A549 (cell line): ENCODE measurements around the gene NCS1. TPM values are rescaled to one million over a fixed set of nuclear protein-coding genes. Genes with fewer than 3 reads are reported as not detected.
A peak's percentile ranks its signal among the peaks of the same experiment; 100 is the strongest.

Experiments
- ATAC-seq, 2 experiments: fragments of 200-7000 bp in 1 of 2; fragments of >200 bp in 1 of 2; cut with Nextera tagmentation in 1 of 2; cut with Tn5 transposase in 1 of 2; 3 replicates each; pipeline versions ENCODE4 v1.8.0 to v1.9.1; 2018 to 2020; ENCODE audit warnings: mild to moderate bottlenecking in 1 of 2, moderate library complexity in 1 of 2
- CTCF ChIA-PET: fragments of 300-600 bp; sonication (Branson Sonifier 250); formaldehyde crosslinking; extraction: SDS; loops from one replicate; lab custom pipeline; 2021; ENCODE audit warnings: antibody characterized with exemption, inconsistent platforms; lab: Yijun Ruan, JAX
- POLR2A ChIA-PET: fragments of 350-600 bp; formaldehyde crosslinking; extraction: SDS; loops from one replicate; lab custom pipeline; 2021; ENCODE audit warnings: antibody characterized with exemption, inconsistent platforms; lab: Yijun Ruan, JAX
- DNase-seq, 2 experiments: peaks; one replicate each; pipeline versions ENCODE4 v3.0.0 to v3.0.0-alpha.2; 2011 to 2016; ENCODE audit warnings: low read depth in 1 of 2, low spot score in 1 of 2
- FAIRE-seq: peaks from 2 replicates; lab custom pipeline; 2011; peaks lifted over from hg19 to GRCh38; lab: Jason Lieb, UNC
- H3K27ac ChIP-seq, 2 experiments: fragments of >200 bp; sonication (Bioruptor Twin); formaldehyde crosslinking; 3 replicates each; pipeline ENCODE4 v1.5.1; 2016 to 2017
- H3K4me1 ChIP-seq: fragments of >200 bp; sonication (Bioruptor Twin); formaldehyde crosslinking; 3 replicates; pipeline ENCODE4 v1.6.1; 2016
- H3K4me2 ChIP-seq: fragments of >200 bp; sonication (Bioruptor Twin); formaldehyde crosslinking; 3 replicates; pipeline ENCODE4 v1.6.1; 2016
- H3K4me3 ChIP-seq: fragments of >200 bp; sonication (Bioruptor Twin); formaldehyde crosslinking; 3 replicates; pipeline ENCODE4 v1.5.1; 2016
- H3K9me3 ChIP-seq: fragments of >200 bp; sonication (Bioruptor Twin); formaldehyde crosslinking; 3 replicates; pipeline ENCODE4 v1.6.1; 2016
- BHLHE40 ChIP-seq: IDR thresholded peaks from 2 replicates; pipeline ENCODE4 v1.6.1; 2012; ENCODE audit warnings: low read depth, low read length, inconsistent platforms
- CBX2 ChIP-seq: fragments of 200-600 bp; sonication (generic); IDR thresholded peaks from 2 replicates; pipeline ENCODE4 v1.6.1; 2016; ENCODE audit warnings: low read depth, mild to moderate bottlenecking, borderline replicate concordance
- CHD2 ChIP-seq: fragments of 150-350 bp; IDR thresholded peaks from 2 replicates; pipeline ENCODE4 v1.6.1; 2014; ENCODE audit warnings: low read length; ENCODE audit not compliant: partially characterized antibody
- CHD4 ChIP-seq: fragments of 200-600 bp; sonication (generic); IDR thresholded peaks from 2 replicates; pipeline ENCODE4 v1.6.1; 2016; ENCODE audit warnings: antibody characterized with exemption, mild to moderate bottlenecking, borderline replicate concordance
- EHF ChIP-seq: fragments of 250-450 bp; sonication (Bioruptor Pico); IDR thresholded peaks from 2 replicates; pipeline ENCODE4 v1.5.0; 2020; ENCODE audit warnings: mild to moderate bottlenecking
- EP300 ChIP-seq, 2 experiments: fragments of >200 bp; sonication (Bioruptor Twin); formaldehyde crosslinking; IDR thresholded peaks; 2 replicates in 1 of 2; 3 replicates in 1 of 2; pipeline ENCODE4 v1.6.1; 2016 to 2017
- ESRRA ChIP-seq: fragments of 150-350 bp; IDR thresholded peaks from 2 replicates; pipeline ENCODE4 v1.6.1; 2014; ENCODE audit warnings: mild to moderate bottlenecking, low read length, borderline replicate concordance
- FOSL2 ChIP-seq, 2 experiments: fragments of 450-650 bp in 1 of 2; fragments of >200 bp in 1 of 2; sonication (Bioruptor Twin) in 1 of 2; formaldehyde crosslinking; IDR thresholded peaks; 2 replicates each; pipeline versions ENCODE4 v1.5.0 to v1.6.1; 2016 to 2020; ENCODE audit warnings: mild to moderate bottlenecking in 1 of 2, moderate library complexity in 1 of 2
- FOXS1 ChIP-seq: fragments of 250-450 bp; sonication (Bioruptor Pico); IDR thresholded peaks from 2 replicates; pipeline ENCODE4 v1.5.0; 2020; ENCODE audit warnings: mild to moderate bottlenecking, moderate library complexity
- HOXA7 ChIP-seq: fragments of 250-450 bp; sonication (Bioruptor Pico); IDR thresholded peaks from 2 replicates; pipeline ENCODE4 v1.5.0; 2020; ENCODE audit warnings: mild to moderate bottlenecking, moderate library complexity
- HOXB5 ChIP-seq: fragments of 250-450 bp; sonication (Bioruptor Pico); IDR thresholded peaks from 2 replicates; pipeline ENCODE4 v1.5.0; 2020; ENCODE audit warnings: mild to moderate bottlenecking, moderate library complexity
- KDM1A ChIP-seq: fragments of 200-600 bp; sonication (generic); IDR thresholded peaks from 2 replicates; pipeline ENCODE4 v1.6.1; 2016; ENCODE audit warnings: low read depth, mild to moderate bottlenecking
- MAFK ChIP-seq: fragments of 450-650 bp; IDR thresholded peaks from 2 replicates; pipeline ENCODE4 v1.6.1; 2014; ENCODE audit not compliant: partially characterized antibody
- NPAS2 ChIP-seq: fragments of 250-450 bp; sonication (Bioruptor Pico); IDR thresholded peaks from 2 replicates; pipeline ENCODE4 v1.8.0; 2022; ENCODE audit warnings: mild to moderate bottlenecking, moderate library complexity, borderline replicate concordance
- RAD21 ChIP-seq, 2 experiments: fragments of >200 bp in 1 of 2; sonication (Bioruptor Twin) in 1 of 2; formaldehyde crosslinking in 1 of 2; IDR thresholded peaks in 1 of 2; conservative IDR thresholded peaks in 1 of 2; 2 replicates in 1 of 2; 3 replicates in 1 of 2; pipeline ENCODE4 v1.6.1; 2012 to 2018; ENCODE audit warnings: inconsistent platforms in 1 of 2
- RFX5 ChIP-seq: fragments of 450-650 bp; IDR thresholded peaks from 2 replicates; pipeline ENCODE4 v1.7.1; 2014; ENCODE audit warnings: antibody characterized with exemption, mild to moderate bottlenecking, moderate library complexity
- TP53 ChIP-seq: fragments of 250-450 bp; sonication (Bioruptor Pico); IDR thresholded peaks from 2 replicates; pipeline ENCODE4 v1.5.0; 2021; ENCODE audit warnings: mild to moderate bottlenecking, moderate library complexity
- ZNF302 ChIP-seq: fragments of 250-450 bp; sonication (Bioruptor Pico); IDR thresholded peaks from 2 replicates; pipeline ENCODE4 v1.9.0; 2021; ENCODE audit warnings: inconsistent platforms, mild to moderate bottlenecking, moderate library complexity
- WGBS: methylation state at CpG from one replicate; pipeline ENCODE4 v1.1.6; 2017; ENCODE audit errors: missing lambda C conversion rate; 5-methylcytosine and 5-hydroxymethylcytosine counted together
- polyA plus RNA-seq, 4 experiments: library from polyadenylated mRNA; depleted of rRNA in 3 of 4; stranded (reverse); fragments of >200 nt; fragmentation: RNase III in 1 of 4; extraction: RNeasy Plus Mini Kit Qiagen cat#74134 plus additional on column Dnase treatment in 1 of 4; gene quantifications; 2 replicates in 3 of 4; 3 replicates in 1 of 4; pipeline ENCODE4 v1.2.3, GENCODE V29; 2011 to 2017
- TF ChIP-seq, protein P1 (sequence below): fragments of 200-600 bp; sonication (generic); IDR thresholded peaks from 2 replicates; pipeline ENCODE4 v1.6.1; 2016; ENCODE audit warnings: antibody characterized with exemption, mild to moderate bottlenecking, moderate library complexity
- TF ChIP-seq, protein P2 (sequence below): IDR thresholded peaks from 2 replicates; pipeline ENCODE4 v1.6.1; 2012; ENCODE audit warnings: low read depth, borderline replicate concordance
- TF ChIP-seq, protein P3 (sequence below): fragments of >200 bp; sonication (Bioruptor Twin); formaldehyde crosslinking; IDR thresholded peaks from 3 replicates; pipeline ENCODE4 v1.6.1; 2016
- TF ChIP-seq, protein P4 (sequence below): fragments of >200 bp; sonication (Bioruptor Twin); formaldehyde crosslinking; IDR thresholded peaks from 3 replicates; pipeline ENCODE4 v1.5.1; 2016

The NCS1 gene
- polyA plus RNA-seq, 2 of the 4 experiments (the other 2 are of a cell fraction): 17.9 to 21.9 TPM

DNA sequence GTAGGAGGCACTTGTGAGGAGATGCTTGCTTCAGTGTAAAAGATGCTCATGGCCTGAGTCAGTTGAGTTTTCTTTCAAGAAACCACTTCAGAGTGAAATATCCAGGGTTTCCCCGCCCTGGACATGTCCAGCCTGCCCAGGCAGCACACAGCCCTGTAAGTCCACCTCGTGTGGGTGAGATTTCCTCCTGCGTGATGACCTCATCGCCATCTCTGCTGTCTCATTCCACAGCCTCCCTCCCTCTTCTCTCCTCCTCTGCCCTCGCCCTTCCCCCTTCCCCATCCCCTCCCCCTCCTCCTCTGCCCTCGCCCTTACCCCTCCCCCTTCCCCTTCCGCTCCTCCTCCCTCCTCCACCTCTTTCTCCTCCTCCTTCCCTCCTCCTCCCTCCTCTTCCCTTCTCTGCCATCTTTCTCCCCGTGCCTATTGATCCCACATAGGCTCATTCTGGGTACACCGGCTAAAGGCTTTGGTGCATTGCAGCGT is 34.0 kb upstream of the NCS1 start:
- no peak overlapping the region for H3K4me3 ChIP-seq
- FAIRE-seq: no peak
- POLR2A ChIA-PET: interaction anchor here (0.6 kb wide), 1 partner anchor 963 kb away, joined by 3 read pairs; no protein-coding TSS in a partner anchor
- no peaks in the 10 kb centered on the region for H3K9me3 ChIP-seq
- CTCF ChIA-PET: interaction anchor here (1.1 kb wide), 1 partner anchor 18 kb away, joined by 3 read pairs; no protein-coding TSS in a partner anchor
- peak in 1 of 2 experiments; percentile 37; a peak in 3 of 6 replicates for ATAC-seq
- peaks cover 14% of the 10 kb centered on the region for H3K4me1 ChIP-seq
- peak in 1 of 2 experiments; percentile 51 for DNase-seq
- TF ChIP-seq FOXS1 (CRISPR knock-in tag): no peak
- TF ChIP-seq CBX2: no peak
- peak overlapping the region in 1 of 2 experiments; percentile 61; a peak in 3 of 6 replicates for H3K27ac ChIP-seq
- H3K4me2 ChIP-seq: peak overlapping the region; percentile 10; the same call in 1 of the 3 replicates
- 73% methylated on average over 7 of the region's 10 CpGs for WGBS

DNA sequence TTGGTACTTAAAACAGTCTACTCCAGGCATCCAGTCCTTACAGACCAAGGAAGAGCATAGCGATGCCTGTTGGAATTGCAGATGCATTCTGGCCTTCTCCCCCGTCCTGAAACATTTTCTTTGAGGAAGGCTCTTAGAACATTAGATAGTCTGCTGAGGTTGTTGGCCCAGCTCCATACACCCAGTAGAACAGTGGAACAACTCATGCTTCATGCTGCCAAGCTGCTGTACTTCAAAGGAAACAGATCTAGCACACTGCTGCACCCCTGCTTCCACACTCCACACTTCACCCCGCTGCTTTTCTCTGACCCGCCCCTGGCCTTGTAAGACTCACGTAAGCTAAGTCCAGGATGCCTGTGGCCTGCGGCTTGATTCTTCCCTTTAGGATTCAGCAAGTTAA is 33.4 kb upstream of the NCS1 start:
- TF ChIP-seq, protein P1, sequence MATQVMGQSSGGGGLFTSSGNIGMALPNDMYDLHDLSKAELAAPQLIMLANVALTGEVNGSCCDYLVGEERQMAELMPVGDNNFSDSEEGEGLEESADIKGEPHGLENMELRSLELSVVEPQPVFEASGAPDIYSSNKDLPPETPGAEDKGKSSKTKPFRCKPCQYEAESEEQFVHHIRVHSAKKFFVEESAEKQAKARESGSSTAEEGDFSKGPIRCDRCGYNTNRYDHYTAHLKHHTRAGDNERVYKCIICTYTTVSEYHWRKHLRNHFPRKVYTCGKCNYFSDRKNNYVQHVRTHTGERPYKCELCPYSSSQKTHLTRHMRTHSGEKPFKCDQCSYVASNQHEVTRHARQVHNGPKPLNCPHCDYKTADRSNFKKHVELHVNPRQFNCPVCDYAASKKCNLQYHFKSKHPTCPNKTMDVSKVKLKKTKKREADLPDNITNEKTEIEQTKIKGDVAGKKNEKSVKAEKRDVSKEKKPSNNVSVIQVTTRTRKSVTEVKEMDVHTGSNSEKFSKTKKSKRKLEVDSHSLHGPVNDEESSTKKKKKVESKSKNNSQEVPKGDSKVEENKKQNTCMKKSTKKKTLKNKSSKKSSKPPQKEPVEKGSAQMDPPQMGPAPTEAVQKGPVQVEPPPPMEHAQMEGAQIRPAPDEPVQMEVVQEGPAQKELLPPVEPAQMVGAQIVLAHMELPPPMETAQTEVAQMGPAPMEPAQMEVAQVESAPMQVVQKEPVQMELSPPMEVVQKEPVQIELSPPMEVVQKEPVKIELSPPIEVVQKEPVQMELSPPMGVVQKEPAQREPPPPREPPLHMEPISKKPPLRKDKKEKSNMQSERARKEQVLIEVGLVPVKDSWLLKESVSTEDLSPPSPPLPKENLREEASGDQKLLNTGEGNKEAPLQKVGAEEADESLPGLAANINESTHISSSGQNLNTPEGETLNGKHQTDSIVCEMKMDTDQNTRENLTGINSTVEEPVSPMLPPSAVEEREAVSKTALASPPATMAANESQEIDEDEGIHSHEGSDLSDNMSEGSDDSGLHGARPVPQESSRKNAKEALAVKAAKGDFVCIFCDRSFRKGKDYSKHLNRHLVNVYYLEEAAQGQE: no peak
- TF ChIP-seq EP300 (IDR thresholded peaks at IDR 0.05) (no peak), EHF (no peak), MAFK (no peak), TP53 (CRISPR knock-in tag) (no peak)
- Histone ChIP-seq H3K4me3 (no peak overlapping the region), H3K9me3 (no peaks in the 10 kb centered on the region), H3K4me1 (peaks cover 14% of the 10 kb centered on the region), H3K27ac (peak overlapping the region in 1 of 2 experiments; percentile 61; a peak in 2 of 6 replicates), H3K4me2 (peak overlapping the region; percentile 10; the same call in 1 of the 3 replicates)
- DNase-seq (no peak), ATAC-seq (no peak), FAIRE-seq (no peak)
- 94% methylated on average over 6 of the region's 6 CpGs for WGBS
- POLR2A ChIA-PET: no interaction called here
- CTCF ChIA-PET: no interaction called here

DNA sequence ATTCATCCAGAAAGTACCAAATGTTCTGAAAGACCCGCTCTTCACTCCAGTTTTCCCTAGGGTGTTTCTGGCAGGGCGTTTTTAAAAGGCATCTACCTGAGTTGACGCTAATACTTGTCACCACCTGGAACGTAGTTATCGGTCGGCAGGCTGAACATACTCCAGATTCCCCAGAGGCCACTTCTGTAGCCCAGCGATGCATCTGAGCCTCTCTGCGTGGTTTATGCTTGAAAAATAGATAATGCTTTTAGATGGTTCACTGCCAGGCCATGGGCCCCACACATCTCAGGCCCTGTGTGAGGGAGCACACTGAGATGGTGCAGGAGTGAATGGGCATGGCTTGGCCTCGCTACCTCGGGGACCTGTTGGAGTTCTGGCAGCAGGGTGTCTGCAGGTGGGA is 33.0 kb upstream of the NCS1 start:
- WGBS: 94% methylated on average over 10 of the region's 10 CpGs
- ChIA-PET CTCF (no interaction called here), POLR2A (no interaction called here)
- ATAC-seq: no peak
- no peak overlapping the region for H3K4me3 ChIP-seq
- H3K4me2 ChIP-seq: no peak overlapping the region
- H3K9me3 ChIP-seq: no peaks in the 10 kb centered on the region
- no peak overlapping the region for H3K27ac ChIP-seq
- no peak for FAIRE-seq
- DNase-seq: no peak
- H3K4me1 ChIP-seq: peaks cover 14% of the 10 kb centered on the region
- no peak for TF ChIP-seq ZNF302 (CRISPR knock-in tag)
- TF ChIP-seq BHLHE40: no peak
- TF ChIP-seq, protein P2, sequence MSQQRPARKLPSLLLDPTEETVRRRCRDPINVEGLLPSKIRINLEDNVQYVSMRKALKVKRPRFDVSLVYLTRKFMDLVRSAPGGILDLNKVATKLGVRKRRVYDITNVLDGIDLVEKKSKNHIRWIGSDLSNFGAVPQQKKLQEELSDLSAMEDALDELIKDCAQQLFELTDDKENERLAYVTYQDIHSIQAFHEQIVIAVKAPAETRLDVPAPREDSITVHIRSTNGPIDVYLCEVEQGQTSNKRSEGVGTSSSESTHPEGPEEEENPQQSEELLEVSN: no peak
- TF ChIP-seq, protein P3, sequence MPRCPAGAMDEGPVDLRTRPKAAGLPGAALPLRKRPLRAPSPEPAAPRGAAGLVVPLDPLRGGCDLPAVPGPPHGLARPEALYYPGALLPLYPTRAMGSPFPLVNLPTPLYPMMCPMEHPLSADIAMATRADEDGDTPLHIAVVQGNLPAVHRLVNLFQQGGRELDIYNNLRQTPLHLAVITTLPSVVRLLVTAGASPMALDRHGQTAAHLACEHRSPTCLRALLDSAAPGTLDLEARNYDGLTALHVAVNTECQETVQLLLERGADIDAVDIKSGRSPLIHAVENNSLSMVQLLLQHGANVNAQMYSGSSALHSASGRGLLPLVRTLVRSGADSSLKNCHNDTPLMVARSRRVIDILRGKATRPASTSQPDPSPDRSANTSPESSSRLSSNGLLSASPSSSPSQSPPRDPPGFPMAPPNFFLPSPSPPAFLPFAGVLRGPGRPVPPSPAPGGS: no peak
- TF ChIP-seq RAD21 (conservative IDR thresholded peaks at IDR 0.05 in 1 of 2, IDR thresholded peaks at IDR 0.05 in 1 of 2): no peak
- TF ChIP-seq KDM1A: no peak
- no peak for TF ChIP-seq CHD4
- no peak for TF ChIP-seq CHD2
- TF ChIP-seq NPAS2 (CRISPR knock-in tag): no peak
- TF ChIP-seq, protein P4, sequence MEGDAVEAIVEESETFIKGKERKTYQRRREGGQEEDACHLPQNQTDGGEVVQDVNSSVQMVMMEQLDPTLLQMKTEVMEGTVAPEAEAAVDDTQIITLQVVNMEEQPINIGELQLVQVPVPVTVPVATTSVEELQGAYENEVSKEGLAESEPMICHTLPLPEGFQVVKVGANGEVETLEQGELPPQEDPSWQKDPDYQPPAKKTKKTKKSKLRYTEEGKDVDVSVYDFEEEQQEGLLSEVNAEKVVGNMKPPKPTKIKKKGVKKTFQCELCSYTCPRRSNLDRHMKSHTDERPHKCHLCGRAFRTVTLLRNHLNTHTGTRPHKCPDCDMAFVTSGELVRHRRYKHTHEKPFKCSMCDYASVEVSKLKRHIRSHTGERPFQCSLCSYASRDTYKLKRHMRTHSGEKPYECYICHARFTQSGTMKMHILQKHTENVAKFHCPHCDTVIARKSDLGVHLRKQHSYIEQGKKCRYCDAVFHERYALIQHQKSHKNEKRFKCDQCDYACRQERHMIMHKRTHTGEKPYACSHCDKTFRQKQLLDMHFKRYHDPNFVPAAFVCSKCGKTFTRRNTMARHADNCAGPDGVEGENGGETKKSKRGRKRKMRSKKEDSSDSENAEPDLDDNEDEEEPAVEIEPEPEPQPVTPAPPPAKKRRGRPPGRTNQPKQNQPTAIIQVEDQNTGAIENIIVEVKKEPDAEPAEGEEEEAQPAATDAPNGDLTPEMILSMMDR: no peak
- no peak for TF ChIP-seq HOXA7 (CRISPR knock-in tag)
- no peak for TF ChIP-seq RFX5
- TF ChIP-seq HOXB5: no peak
- no peak for TF ChIP-seq CBX2
- no peak for TF ChIP-seq FOSL2 (IDR thresholded peaks at IDR 0.05)
- no peak for TF ChIP-seq FOSL2 (CRISPR knock-in tag; IDR thresholded peaks at IDR 0.05)
- TF ChIP-seq ESRRA: no peak
